Activated CD4-positive, alpha-beta T cell treated with anti-CD3 and anti-CD28 coated beads for 1 hour (primary cell): Measurements from ENCODE around the gene FOXJ3.

ENCODE experiments used
- DNase-seq: peaks from one replicate; pipeline ENCODE4 v3.0.0-alpha.2; 2020

Gene FOXJ3

GRCh38 chr1:42183210-42183956 lies 151.7 kb downstream of the FOXJ3 start:
- DNase-seq = no peak

GRCh38 chr1:42181687-42182086 lies 153.3 kb downstream of the FOXJ3 start:
- DNase-seq = no peak

- no peak for DNase-seq
These were observed 155.1 kb downstream of the FOXJ3 start for GRCh38 chr1:42179900-42180329.

- no peak for DNase-seq
These were observed 155.8 kb downstream of the FOXJ3 start for GRCh38 chr1:42179275-42179674.

GRCh38 chr1:42178249-42178648 lies 156.8 kb downstream of the FOXJ3 start:
- DNase-seq = no peak

GRCh38 chr1:42177541-42177981 lies 157.5 kb downstream of the FOXJ3 start:
- DNase-seq = no peak

GRCh38 chr1:42176902-42177519 lies 158.0 kb downstream of the FOXJ3 start:
- no peak for DNase-seq

GRCh38 chr1:42175314-42176054 lies 159.6 kb downstream of the FOXJ3 start:
- no peak for DNase-seq

GRCh38 chr1:42173961-42174735 lies 160.9 kb downstream of the FOXJ3 start:
- no peak for DNase-seq

- DNase-seq = peak; percentile 58
These were observed 161.7 kb downstream of the FOXJ3 start for GRCh38 chr1:42173155-42173933.

GRCh38 chr1:42172381-42173133 lies 162.5 kb downstream of the FOXJ3 start:
- no peak for DNase-seq

GRCh38 chr1:42171679-42172266 lies 163.3 kb downstream of the FOXJ3 start:
- DNase-seq = no peak

GRCh38 chr1:42170779-42171621 lies 164.0 kb downstream of the FOXJ3 start:
- no peak for DNase-seq

- DNase-seq = no peak
These were observed 166.3 kb downstream of the FOXJ3 start for GRCh38 chr1:42168763-42169162.

GRCh38 chr1:42168391-42168670 lies 166.7 kb downstream of the FOXJ3 start:
- DNase-seq = no peak

GRCh38 chr1:42167611-42168390 lies 167.2 kb downstream of the FOXJ3 start:
- no peak for DNase-seq

GRCh38 chr1:42165511-42166210 lies 169.4 kb downstream of the FOXJ3 start:
- no peak for DNase-seq

GRCh38 chr1:42164551-42165420 lies 170.2 kb downstream of the FOXJ3 start, which contains the start of gene GUCA2A:
TSS of gene GUCA2A (minus strand) at chr1:42164745. CDS start at chr1:42164712, 33 bp downstream.
- no peak for DNase-seq
